ENCODE data around the gene LRP1. TPM values are rescaled to one million over a fixed set of nuclear protein-coding genes. Genes with fewer than 3 reads are reported as not detected.

The LRP1 gene
- total RNA-seq, 4 donors from 2014 or later: 83.1 to 149 (median 106) TPM

GRCh38 chr12:57110104-57111030, 17.9 kb upstream of the LRP1 start:
- peaks cover 24% of the 10 kb centered on the region for H3K36me3 ChIP-seq
- peak; percentile 89 to 90 for DNase-seq (ENCODE audit: low spot score in 2 of 2)
- 6% methylated on average over 14 of the region's 28 CpGs for WGBS
- peaks cover 47% of the 10 kb centered on the region for H3K4me1 ChIP-seq
- no peaks in the 10 kb centered on the region for H3K9me3 ChIP-seq
- peak overlapping the region; percentile 94 for H3K27ac ChIP-seq
- H3K4me3 ChIP-seq: peak overlapping the region; percentile 86
- TF ChIP-seq EP300 (IDR thresholded peaks at IDR 0.05): no peak
- no peak for TF ChIP-seq POLR2AphosphoS5 (IDR thresholded peaks at IDR 0.05)
- TF ChIP-seq, protein P1, sequence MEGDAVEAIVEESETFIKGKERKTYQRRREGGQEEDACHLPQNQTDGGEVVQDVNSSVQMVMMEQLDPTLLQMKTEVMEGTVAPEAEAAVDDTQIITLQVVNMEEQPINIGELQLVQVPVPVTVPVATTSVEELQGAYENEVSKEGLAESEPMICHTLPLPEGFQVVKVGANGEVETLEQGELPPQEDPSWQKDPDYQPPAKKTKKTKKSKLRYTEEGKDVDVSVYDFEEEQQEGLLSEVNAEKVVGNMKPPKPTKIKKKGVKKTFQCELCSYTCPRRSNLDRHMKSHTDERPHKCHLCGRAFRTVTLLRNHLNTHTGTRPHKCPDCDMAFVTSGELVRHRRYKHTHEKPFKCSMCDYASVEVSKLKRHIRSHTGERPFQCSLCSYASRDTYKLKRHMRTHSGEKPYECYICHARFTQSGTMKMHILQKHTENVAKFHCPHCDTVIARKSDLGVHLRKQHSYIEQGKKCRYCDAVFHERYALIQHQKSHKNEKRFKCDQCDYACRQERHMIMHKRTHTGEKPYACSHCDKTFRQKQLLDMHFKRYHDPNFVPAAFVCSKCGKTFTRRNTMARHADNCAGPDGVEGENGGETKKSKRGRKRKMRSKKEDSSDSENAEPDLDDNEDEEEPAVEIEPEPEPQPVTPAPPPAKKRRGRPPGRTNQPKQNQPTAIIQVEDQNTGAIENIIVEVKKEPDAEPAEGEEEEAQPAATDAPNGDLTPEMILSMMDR (IDR thresholded peaks at IDR 0.05): no peak
- TF ChIP-seq POLR2A (IDR thresholded peaks at IDR 0.05): no peak
- no peaks in the 10 kb centered on the region for H3K27me3 ChIP-seq

GRCh38 chr12:57111031-57111734, 17.1 kb upstream of the LRP1 start, which contains the start of gene STAT6:
STAT6 (minus strand) TSS chr12:57111362; CDS start chr12:57108278, 3,084 bp downstream.
- Histone ChIP-seq H3K9me3 (no peaks in the 10 kb centered on the region), H3K4me1 (peaks cover 46% of the 10 kb centered on the region), H3K27me3 (no peaks in the 10 kb centered on the region), H3K4me3 (peak within 1 kb of the TSS; percentile 86), H3K36me3 (peaks cover 16% of the 10 kb centered on the region), H3K27ac (peak within 1 kb of the TSS; percentile 94)
- 2% methylated on average over 11 of the region's 13 CpGs for WGBS
- TF ChIP-seq, protein P1 (IDR thresholded peaks at IDR 0.05): no peak
- TF ChIP-seq POLR2AphosphoS5 (IDR thresholded peaks at IDR 0.05): no peak
- TF ChIP-seq POLR2A (IDR thresholded peaks at IDR 0.05): peak; percentile 52 to 62
- TF ChIP-seq EP300 (IDR thresholded peaks at IDR 0.05): no peak
- peak; percentile 91 to 94 for DNase-seq (ENCODE audit: low spot score in 2 of 2)

DNA sequence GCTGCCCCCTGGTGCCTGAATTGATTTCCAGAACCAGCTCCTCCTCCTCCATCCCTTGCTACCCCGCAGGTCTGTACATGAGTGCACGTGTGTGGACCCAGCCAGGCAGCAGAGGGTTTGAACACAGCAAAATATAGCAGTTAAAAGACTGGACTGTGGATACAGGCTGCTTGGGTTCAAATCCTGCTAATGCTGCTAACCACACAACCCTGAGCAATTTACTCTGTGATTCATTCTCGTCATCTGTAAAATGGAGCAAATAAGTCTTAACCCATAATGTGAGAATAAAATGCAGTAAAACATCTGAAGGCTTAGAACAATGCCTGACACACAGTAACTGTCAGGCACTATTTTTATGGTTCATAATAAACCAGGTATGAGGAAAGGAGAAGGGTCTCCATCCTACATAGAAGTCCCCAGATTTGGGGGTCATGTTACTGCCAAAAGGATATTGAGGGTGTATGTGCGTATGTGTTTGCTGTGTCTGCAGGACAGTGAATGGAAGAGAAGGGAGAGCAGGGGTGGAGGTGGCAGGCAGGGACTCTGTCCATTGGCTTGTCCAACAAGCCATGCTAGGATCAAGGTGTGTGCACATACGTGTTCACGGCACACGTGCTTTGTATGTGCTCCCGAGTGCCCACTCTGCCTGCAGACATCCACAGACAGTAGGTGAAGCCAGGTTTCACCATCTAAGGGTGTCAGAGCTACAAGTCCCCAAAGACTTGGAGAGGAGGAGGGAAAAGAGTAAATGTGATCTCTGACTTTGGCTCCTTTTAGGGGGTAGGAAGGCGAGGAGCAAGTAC, 15.6 kb upstream of the LRP1 start:
- peak in 1 of 2 donors; percentile 62 for DNase-seq (ENCODE audit: low spot score in 2 of 2)
- WGBS: 49% methylated on average over 9 of the region's 9 CpGs
- Histone ChIP-seq H3K4me1 (peaks cover 32% of the 10 kb centered on the region), H3K27me3 (no peaks in the 10 kb centered on the region), H3K9me3 (no peaks in the 10 kb centered on the region), H3K4me3 (peak overlapping the region; percentile 86), H3K27ac (peak overlapping the region; percentile 94), H3K36me3 (peaks cover under 1% of the 10 kb centered on the region)
- TF ChIP-seq, protein P1 (IDR thresholded peaks at IDR 0.05): peak in 1 of 2 donors; percentile 0
- TF ChIP-seq POLR2AphosphoS5 (IDR thresholded peaks at IDR 0.05): no peak

DNA sequence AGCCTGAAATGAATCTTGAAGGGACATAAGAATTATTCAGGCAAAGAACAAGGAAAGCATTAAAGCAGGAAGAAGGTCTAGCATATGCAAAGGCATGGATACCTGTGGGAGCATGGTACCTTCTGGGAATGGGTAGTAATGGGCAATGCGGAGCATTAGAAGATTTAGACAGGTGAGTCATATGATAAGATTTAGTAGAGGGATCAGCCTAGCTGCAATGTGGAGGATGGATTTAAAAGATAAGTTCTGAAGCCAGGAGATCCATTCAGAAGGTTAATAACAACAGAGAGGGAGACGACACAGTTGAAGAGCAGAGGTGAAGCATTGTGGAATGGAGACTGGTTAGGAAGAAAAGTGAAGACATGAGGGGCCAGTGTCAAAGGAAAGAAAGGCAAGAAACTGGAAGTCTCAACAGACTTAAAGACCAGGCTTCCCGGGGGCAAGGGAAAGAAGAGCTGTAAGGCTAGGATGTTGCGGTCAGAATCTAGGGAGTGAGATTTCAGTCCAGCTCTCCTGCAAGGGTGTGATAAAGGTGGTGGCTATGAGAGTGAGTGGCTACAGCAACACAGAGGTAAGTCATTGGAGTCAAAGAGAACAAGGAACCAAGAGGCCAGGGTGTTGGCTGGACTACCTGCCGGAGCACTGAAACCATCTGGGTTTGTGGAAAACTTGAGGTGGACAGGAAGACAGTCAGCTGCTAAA, 11.6 kb upstream of the LRP1 start:
- no peaks in the 10 kb centered on the region for H3K9me3 ChIP-seq
- TF ChIP-seq POLR2A (IDR thresholded peaks at IDR 0.05): no peak
- H3K27me3 ChIP-seq: no peaks in the 10 kb centered on the region
- no peaks in the 10 kb centered on the region for H3K36me3 ChIP-seq
- WGBS: 95% methylated on average over 5 of the region's 5 CpGs
- DNase-seq (ENCODE audit: low spot score in 2 of 2): no peak
- no peak overlapping the region for H3K27ac ChIP-seq
- peaks cover 13% of the 10 kb centered on the region for H3K4me1 ChIP-seq
- H3K4me3 ChIP-seq: no peak overlapping the region

DNA sequence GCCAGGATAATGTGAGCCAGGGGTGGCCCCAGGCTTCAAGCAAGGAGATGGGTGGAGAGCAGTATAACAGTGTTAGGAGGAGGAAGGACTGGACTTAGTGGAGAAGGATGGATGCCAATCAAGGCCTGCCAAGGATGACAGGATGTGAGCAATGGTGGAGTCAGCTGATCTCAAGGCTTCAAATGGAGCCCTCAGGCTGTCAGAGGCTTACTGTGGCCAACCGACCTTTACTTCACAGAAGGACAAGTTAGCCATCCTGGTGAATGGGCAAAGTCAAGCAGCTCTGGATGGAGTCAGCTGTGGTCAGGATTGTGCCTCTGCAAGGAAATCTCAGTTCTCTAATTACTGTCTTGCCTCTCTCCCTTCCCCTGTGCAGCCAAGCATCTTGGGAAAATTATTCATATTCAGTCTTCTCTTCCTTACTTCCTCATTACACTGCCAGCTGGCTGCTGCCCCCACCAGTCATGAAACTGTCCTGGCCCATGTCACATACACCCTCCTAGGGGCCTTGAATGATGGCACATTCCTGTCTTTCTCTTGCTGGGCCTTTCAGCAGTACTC, 9.5 kb upstream of the LRP1 start:
- no peaks in the 10 kb centered on the region for H3K27me3 ChIP-seq
- no peaks in the 10 kb centered on the region for H3K36me3 ChIP-seq
- peaks cover 6% of the 10 kb centered on the region for H3K4me1 ChIP-seq
- no peak overlapping the region for H3K27ac ChIP-seq
- no peak overlapping the region for H3K4me3 ChIP-seq
- TF ChIP-seq POLR2AphosphoS5 (IDR thresholded peaks at IDR 0.05): no peak
- no peak for TF ChIP-seq EP300 (IDR thresholded peaks at IDR 0.05)
- TF ChIP-seq POLR2A (IDR thresholded peaks at IDR 0.05): no peak
- TF ChIP-seq, protein P1 (IDR thresholded peaks at IDR 0.05): no peak
- WGBS: 67% methylated on average over 1 of the region's 1 CpG
- no peaks in the 10 kb centered on the region for H3K9me3 ChIP-seq
- no peak for DNase-seq (ENCODE audit: low spot score in 2 of 2)
